OCI-M1 (cell line): ENCODE results near the gene SLC35E2B.
"Not testable (repeated sequence)": the region's sequence is repeated elsewhere in the genome, so short reads cannot be mapped to it uniquely, and the experiment has no call there.

Source experiments
- DNase-seq: peaks from one replicate; lab custom pipeline; 2025; lab: John Stamatoyannopoulos, UW

The SLC35E2B gene

DNA sequence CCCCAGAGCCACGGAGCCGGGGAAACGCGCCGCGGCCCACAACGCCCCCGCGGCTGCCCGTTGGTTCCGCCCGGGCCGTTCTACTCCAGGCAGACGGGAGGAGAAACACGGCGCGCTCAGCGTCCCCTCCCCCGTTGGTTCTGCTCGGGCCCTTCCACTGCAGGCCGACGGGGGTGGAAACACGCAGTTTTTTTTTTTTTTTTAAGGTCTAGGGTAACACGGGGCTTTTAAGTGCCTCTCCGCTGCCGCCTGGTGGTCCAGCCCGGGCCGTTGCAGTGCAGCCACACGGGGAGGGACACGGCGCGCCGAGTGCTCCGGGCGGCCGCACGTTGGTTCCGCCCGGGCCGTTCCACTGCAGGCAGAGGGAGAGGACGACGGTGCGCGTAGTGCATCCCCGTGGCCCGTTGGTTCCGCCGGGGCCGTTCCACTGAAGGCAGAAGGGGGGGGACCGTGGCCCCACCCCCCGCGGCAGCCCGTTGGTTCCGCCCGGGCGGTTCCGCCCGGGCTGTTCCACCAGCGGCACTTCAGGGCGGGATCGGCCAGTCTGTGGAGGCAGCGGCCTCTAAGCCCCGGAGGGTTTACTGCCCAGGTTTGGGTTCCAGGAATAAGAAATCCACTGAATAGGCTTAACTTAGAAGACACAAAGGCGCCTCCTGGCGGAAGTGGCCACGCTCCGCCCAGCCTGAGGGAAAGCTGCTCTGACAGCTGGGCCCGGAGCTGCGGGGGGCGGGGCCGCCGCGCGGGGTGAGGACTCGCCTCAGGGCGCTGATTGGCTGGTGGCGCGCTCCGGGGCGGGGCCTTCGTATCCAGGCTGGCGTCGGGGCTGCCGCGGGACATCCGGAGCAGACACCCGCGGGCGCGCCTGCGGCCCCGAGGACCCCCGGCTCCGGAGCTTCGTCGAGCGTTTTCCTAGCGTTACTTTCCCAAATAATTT lies at the start of gene SLC35E2B:
Gene SLC35E2B (minus strand): TSS at position 82 of the 934 bp plus-strand sequence. CDS start 16,096 bp downstream, outside the sequence.
- peak; percentile 94 for DNase-seq

DNA sequence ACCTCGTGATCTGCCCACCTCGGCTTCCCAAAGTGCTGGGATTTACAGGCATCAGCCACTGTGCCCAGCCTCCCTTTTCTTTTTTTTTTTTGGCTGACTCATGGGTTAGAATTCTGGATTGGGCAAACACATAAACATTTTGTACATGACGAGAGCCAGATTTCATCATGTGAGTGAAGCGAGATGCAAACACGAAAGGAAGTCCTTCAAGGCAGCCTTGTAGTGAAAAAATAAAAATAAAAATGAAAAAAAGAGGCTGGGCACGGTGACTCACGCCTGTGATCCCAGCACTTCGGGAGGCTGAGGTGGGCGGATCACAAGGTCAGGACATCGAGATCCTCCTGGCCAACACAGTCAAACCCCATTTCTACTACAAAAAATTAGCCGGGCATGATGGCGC lies 48.4 kb upstream of the SLC35E2B start:
- DNase-seq = not testable (repeated sequence)

DNA sequence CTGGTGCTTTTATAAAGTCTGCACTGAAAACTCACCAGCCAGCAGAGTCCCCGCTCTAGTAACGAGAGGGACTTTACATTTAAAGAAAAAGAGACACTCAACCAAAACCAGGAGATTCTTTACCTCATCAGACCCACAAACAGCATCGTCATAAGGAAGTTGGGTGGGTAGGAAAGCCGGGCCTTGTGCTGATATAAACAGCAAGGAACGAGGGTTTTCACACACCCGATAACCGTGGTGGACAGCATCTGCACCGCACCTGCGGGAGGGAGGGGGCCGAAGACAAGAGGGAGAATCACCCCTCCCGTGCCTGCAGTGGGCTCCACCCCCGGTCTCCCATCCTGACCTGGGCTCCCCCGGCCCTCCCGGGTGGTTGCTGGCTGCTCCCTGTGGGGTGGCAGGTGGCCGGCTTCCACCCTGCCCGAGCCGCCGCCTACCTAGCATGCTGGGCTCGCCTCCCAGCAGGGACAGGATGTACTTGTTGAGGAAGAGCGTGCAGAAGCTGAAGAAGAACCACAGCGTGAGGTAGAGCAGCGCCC lies 46.3 kb upstream of the SLC35E2B start:
- DNase-seq = not testable (repeated sequence)

DNA sequence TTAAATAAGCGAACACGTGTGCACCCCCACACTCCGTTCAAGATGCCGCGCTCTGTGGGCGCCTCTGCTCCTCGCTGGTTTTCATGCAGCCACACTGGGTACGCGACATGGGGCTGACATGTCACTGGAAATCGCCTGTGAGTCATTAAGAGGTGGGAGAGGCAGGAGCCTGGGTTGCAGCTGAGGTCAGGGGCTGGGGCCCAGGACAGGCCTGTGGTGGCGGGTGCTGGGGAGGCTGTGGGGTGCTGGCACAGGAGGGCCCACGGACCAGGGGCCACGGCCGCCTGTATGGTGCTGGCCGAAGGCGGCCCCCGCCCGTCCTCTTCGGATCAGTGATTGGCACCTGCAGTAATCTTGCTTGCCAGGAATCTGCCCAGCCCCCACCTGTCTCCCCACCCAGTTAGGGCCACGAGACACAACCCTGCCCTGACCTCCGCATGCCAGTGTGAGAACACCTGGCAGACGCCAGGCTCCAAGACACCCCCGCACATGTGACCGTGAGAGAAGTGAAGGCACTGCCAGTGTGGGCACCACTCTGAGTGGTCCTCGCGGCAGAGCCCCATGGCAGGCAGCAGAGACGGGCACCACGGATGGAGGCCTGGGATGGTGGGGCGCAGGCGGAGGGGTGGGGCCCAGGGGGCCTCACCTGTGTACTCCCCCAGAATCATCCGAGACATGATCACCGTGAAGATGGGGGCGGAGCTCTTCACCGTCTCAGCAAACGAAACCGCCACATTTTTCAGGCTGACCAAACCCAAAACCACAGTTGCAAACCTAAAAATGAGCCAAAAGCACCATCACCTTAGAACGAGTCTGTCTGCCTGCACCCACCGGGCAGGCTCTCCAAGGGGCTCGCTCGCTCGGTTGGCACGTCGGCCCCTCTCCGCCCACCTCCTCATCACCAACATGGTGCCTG lies 45.3 kb upstream of the SLC35E2B start:
- not testable (repeated sequence) for DNase-seq

DNA sequence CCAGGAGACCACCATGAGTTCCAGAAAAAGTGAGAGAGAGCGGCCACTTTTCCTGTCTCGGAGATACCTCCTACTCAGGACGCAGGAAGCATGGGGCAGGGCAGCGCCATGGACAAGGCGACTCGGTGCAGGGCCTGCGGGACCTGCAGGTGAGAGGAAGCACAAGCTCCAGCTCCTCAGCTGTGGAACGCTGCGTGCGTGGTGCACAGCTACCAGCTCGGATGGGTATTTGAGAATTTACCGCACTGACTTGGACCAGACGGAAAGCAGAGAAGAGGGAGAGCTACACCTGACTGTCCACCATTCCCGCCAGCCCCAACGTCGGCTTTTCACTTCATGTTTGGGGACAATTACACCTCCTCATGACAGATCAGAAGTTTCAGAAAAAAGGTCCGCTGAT lies 39.8 kb upstream of the SLC35E2B start:
- no peak for DNase-seq

DNA sequence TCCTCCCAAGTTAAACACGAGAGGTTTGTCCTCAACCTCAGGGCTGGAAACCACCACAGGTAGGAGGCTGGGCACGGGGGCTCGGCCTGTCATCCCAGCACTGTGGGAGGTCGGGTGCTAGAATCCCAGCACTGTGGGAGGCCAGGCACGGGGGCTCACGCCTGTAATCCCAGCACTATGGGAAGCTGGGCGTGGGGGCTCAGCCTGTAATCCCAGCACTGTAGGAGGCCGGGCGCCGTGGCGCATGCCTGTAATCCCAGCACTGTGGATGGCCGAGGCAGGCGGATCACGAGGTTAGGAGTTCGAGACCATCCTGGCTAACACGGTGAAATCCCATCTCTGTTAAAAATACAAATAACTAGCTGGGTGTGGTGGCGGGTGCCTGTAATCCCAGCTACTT lies 38.3 kb upstream of the SLC35E2B start:
- no peak for DNase-seq

DNA sequence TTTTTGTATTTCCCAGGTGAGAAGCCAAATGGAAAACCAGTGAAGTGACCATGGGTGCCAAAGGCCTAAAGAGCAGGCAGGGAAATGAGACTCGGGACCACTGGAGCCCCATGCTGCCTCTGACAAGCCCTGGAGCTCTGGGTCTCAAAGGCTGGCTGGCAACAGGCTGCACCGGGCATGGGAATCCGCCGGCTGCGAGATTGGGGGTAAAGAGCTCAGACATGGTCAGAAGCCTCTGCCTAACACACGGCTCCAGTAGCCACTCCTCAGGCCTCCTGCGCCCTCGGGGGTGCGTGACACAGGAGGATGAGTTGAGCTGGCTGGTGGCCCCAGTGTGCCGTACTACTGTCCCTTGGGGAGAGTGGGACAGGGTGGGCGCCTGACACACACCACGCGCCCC lies 37.6 kb upstream of the SLC35E2B start:
- DNase-seq = not testable (repeated sequence)

DNA sequence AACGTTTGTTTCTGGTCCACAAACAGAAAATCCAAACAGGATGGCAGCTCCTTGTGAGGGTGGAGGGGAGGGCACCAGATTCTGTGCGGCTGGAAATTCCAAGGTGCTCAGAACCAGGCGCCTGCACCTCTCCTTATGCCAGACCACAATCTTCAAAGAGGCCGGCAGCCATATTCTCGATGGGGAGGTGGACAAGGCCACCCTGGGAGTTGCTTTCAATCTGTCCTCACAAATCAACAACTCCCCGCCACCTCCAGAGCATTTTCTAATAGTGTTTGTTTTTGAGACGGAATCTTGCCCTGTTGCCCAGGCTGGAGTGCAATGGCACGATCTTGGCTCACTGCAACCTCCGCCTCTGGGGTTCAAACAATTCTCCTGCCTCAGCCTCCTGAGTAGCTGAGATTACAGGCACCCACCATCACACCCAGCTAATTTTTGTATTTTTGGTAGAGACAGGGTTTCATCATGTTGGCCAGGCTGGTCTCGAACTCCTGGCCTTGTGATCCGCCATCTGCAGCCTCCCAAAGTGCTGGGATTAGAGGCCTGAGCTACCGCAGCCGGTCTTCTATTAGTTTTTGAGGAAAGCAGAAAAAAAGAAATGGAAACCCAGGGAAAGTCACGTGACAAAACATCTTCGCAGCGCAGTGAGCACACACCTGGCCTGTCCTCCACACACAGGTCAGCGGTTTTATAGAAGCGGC lies 36.7 kb upstream of the SLC35E2B start:
- DNase-seq = not testable (repeated sequence)

DNA sequence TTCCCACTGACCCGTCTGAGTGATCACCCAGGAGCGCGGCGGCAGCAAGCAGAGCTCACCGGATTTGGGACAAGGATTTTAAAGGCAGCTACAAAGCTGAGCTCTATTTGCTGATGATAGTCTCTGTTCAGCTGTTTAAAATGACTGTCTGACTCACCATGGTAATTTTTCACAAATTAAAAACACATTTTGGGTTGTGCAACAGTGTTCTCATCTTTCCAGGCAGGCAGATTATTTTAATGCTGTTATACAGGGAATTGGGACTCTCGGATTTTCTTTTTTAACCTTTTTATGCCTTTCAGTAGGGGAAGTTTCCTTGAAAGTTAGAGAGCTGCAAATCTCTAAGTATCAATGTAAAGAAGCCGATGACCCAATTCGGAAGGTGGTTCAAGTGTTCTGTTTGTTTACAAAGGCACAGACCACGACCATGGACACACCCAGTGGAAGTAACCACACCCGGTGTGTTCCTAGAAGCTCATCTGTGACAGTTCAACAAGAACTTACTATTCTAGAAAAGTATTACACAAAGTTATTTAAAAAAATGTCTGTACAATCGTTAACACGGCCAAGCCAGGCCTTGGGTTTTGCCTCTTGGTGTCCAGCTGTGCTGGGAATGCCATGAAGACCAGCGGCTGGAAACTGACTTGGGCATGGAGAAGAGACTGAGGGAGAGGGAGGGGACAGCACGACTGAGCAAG lies 35.9 kb upstream of the SLC35E2B start:
- peak; percentile 42 for DNase-seq

DNA sequence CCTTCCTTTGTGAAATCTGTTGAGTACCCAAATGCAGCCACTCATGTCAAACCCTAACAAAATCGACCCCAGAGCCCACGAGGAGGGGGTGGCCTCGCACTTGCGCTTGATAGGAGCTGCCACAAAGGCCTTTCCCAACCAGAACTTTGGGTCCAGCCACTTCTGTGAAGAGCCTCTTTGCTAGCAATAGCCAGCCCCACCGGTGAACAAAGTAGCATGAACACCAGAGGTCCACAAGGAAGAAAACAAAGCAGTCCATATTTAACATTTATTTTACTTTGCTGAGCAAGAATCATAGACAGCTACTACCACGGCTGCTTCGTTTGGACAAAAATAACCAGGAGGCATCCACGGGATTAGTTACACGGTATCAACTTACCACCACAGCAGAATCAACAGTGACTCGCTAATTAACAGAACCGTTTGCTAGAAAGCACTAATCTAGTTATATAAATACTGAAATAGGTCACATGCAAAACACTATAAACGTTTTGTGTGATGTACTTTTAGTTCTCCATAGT lies 34.6 kb upstream of the SLC35E2B start:
- not testable (repeated sequence) for DNase-seq

DNA sequence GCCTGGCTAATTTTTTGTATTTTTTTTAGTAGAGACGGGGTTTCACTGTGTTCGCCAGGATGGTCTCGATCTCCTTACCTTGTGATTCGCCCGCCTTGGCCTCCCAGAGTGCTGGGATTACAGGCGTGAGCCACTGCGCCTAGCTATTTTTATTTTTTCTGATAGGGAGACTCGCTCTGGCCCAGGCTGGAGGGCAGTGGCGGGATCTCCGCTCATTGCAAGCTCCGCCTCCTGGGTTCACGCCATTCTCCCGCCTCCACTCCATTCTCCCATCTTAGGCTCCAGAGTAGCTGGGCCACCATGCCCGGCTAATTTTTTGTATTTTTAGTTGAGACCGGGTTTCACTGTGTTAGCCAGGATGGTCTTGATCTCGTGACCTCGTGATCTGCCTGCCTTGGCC lies 33.5 kb upstream of the SLC35E2B start:
- DNase-seq = not testable (repeated sequence)

DNA sequence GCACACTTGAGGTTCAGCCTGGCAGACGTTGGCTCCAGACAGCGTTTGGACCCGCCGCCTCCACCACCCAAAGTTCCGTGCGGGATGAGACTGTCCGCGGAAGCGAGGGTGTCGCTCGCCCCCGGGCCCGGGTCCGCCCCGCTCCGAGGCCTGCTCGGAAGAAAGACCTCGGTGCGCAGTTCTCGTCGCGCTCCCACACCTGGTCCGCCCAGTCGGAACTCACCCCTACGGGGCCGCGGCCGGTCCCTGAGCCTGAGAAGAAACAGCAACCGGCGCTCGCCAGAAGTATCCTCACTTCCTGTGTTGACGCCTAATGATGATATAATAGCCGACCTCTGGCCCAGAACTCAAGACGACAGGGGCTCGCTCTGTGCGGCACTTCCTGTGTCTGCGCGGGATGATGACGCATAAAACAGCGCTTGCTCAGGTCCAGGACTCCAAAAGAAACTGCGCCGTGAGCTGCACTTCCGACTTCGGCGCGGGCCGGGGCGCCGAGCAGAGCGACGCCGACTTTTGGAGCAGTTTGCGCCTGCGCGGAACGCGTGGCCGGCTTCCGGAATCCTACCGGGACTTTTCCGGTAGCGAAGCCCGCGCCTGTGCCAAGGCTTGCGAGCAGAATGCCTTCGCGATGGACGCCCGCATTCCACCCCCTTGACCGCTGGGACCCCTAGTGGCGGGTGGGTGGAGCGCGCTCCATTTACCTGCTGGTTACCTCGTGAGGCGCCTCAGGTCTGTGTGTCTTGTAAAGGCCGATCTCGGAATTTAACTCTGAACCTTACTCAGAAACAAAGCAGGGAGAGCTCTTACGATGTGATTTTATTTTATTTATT lies 31.7 kb upstream of the SLC35E2B start, which contains the start of gene CDK11A:
Gene CDK11A (minus strand): TSS at position 323 of the 830 bp plus-strand sequence. CDS start 1,539 bp downstream, outside the sequence.
- peak; percentile 99 for DNase-seq

DNA sequence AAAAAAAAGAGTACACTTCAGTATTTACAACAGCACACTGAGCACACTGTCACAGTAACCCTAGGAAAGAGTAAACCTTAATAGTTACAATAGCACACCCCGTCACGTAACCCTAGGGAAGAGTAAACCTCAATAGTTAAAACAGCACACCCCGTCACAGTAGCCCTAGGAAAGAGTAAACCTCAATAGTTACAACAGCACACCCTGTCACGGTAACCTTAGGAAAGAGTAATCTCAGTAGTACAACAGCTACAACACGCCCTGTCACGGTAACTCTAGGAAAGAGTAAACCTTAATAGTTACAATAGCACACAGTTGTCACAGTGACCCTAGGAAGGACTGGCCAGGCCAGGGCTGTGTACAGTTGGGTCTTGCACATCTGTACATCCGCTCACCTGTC lies 28.6 kb upstream of the SLC35E2B start:
- no peak for DNase-seq

DNA sequence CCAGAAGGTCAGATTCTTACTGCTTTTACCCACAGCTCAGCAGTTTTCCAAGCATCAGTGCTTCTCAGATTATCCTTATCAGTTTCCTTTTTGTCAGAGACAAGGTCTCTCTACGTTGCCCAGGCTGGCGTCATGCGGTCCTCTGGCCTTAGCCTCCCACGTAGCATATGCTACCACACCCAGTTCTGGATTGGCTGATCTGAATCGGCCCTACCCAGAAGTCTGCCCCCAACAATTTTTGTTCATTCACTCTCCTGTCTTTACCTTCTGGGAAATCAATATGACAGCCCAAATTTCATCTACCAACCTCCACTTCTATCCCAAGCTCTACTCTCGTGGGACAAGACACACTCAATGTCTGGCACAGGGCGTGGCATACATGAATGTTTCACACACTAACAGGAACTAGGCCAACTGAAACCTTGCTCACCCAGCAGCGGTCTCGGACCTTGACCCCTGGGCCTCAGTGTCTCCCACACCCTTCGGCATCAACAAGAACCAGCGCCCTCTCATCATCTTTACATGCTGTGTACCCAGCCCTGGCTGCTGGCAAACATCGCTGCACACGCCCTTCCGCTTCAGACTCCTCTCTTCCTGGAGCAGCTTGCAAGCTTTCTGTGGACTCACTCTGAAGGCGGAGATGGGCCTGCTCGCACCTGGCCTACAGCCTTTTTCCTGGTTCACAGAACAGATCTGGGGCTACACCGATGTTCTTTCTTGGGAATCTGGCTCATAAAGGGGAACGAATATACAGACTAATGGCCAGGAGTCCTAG lies 22.7 kb upstream of the SLC35E2B start:
- peak; percentile 88 for DNase-seq

DNA sequence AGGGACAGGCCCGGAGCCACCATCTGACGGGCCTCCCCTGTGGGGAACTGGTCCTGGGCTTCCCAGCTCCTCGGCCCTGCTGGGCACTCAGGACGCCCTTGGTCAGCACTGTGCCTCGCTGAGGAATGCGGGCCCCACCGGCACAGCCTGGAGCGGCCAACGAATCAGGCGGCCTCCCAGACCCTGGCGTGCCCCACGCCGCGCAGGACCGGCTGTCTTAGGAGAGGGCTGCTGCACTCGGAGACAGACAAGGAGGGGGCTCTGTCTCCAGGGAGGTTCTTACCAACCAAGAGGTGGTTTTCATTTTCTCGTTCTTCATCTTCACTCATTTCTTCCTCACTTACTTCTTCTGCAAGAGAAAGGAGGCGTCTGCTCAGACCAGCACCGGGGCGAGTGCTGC lies 15.3 kb upstream of the SLC35E2B start:
- not testable (repeated sequence) for DNase-seq

DNA sequence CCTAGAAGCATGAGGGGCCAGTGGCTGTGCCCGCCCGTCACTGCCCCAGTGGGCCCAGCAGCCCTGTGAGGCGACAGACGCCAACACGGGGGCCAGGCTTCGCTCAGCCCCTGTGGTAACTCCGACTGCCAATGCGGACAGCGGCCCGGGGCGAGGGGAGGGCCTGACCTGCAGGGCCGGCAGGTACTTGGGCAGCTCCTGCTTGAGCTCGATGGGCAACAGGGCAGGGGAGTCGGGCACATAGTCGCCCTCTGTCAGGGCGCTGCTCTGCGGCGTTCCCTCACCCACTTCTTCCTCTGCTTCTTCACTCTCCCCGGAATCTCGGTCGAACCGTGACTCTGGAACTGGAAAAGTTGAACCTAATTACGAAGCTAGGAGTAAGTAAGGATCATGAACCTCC lies 14.6 kb upstream of the SLC35E2B start:
- DNase-seq = not testable (repeated sequence)

DNA sequence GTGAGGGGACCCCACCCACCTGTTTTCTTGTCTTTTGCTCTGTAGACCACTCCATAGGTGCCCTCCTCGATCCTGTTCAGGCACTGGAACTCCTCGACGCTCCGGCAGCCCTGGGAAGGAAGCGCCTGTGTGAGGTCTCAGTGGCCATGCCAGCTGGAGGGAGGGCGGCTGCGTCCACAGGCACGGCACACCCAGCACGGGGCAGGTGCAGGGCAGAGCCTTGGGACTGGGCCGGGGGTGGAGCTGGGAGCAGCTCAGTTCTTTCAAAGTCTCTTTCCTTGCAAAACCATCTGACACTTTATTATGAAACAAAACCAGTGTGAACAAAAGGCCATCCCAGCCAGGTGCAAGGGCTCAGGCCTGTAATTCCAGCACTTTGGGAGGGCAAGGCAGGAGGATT lies 13.0 kb upstream of the SLC35E2B start:
- not testable (repeated sequence) for DNase-seq

DNA sequence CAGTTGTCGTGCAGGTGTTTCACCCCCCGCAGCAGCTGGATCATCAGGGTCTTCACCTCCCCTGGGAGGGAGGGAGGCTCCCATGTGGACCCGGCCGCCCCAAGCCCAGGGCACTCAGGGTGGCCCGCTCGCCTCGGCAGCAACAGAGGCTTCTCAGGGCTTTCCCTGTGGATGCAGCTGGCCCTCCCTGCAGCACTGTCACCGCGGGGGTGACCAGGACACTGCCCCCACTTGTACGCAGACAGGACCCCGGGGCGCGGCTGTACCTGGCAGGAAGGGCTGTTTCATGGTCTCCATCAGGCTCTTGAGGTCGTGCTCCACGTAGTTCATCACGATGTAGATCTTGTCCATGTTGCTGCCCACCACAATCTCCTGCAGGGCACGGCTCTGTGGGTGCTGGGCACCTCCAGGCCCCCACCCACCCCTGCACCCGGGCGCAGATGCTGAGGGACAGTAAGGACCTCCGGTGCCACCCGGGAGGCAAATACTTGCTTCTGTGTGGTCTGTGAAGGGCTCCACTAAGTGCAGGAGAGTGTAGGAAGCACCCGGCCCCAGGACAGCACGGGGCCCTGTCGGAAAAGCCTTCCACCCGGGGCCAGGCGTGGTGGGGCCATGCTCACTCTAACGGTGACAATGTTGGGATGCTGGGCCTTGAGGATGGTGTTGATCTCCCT lies 11.8 kb upstream of the SLC35E2B start:
- DNase-seq = not testable (repeated sequence)
